Activated T-helper 1 cell treated with Interleukin-2 at 50 U/mL for 16 hours (primary cell): ENCODE data around the gene C6orf89.
"Not testable (repeated sequence)": the region's sequence is repeated elsewhere in the genome, so short reads cannot be mapped to it uniquely, and the experiment has no call there.

Experiments used
- DNase-seq: peaks from one replicate; pipeline ENCODE4 v3.0.0-alpha.2; 2020; ENCODE audit warnings: low read depth

Gene C6orf89

GRCh38 chr6:36888115-36888643, 2.4 kb downstream of the C6orf89 start:
- no peak for DNase-seq

- DNase-seq, result no peak
Observed at GRCh38 chr6:36888654-36889481, 3.1 kb downstream of the C6orf89 start.

DNA sequence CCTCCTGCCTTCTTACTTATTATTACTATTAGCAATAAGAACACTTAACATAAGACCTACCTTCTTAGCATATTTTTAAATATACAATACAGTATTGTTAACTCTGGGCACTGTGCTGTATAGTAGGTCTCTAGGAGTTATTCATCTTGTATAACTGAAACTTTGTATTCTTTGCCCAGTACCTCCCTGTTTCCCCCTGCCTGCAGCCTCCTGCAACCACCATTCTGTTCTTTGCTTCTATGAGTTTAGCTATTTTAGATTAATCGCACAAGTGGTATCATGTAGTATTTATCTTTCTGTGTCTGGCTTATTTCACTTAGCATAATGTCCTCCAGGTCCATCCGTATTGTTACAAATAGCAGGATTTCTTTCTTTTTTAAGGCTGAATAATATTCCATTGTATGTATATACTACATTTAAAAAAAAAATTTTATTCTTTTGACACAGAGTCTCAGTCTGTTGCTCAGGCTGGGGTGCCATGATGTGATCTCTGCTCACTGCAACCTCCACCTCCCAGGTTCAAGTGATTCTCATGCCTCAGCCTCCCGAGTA, 4.4 kb downstream of the C6orf89 start:
- DNase-seq, result no peak

- not testable (repeated sequence) for DNase-seq
Observed at GRCh38 chr6:36891153-36891552, 5.4 kb downstream of the C6orf89 start.

GRCh38 chr6:36893976-36894932, 8.5 kb downstream of the C6orf89 start:
- DNase-seq, result no peak

DNA sequence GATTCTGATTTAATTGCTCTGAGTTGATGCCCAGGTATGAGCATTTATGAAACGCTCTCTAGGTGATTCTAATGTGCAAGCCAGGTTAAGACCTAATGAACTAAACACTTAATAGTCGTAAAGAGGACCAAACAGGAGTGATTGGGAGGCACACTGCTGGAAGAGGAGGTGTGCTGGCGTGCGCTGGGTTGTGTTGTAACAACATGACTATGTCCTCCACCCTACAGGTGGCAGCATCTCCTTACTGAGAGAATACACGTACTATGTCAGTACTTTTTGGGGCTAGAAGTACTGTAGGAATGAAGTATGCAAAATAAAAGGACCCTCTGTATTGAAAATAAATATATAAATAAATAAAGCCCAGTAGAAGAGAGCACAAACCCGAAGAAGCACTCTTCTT, 11.9 kb downstream of the C6orf89 start:
- DNase-seq, result no peak

DNA sequence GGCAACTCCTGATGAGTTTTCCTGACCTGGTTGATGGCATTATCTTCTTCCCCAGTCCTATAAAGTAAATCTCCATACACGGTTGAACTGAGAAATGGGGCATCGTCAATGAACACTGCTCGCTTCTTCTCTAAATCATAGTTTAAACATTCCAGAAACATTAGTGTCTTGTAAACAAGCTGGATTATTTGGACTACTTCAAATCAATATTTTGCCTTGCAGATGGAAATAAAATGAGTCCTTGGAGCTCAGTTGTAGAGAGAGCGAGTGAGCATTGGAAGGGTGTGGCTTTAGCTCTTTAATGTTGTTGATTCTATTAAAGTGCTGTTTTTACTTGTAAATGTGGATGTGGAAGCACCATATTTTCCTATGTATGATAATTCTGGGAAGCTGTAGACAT, 18.4 kb downstream of the C6orf89 start:
- no peak for DNase-seq

GRCh38 chr6:36904851-36905393, 19.2 kb downstream of the C6orf89 start:
- DNase-seq, result no peak

DNA sequence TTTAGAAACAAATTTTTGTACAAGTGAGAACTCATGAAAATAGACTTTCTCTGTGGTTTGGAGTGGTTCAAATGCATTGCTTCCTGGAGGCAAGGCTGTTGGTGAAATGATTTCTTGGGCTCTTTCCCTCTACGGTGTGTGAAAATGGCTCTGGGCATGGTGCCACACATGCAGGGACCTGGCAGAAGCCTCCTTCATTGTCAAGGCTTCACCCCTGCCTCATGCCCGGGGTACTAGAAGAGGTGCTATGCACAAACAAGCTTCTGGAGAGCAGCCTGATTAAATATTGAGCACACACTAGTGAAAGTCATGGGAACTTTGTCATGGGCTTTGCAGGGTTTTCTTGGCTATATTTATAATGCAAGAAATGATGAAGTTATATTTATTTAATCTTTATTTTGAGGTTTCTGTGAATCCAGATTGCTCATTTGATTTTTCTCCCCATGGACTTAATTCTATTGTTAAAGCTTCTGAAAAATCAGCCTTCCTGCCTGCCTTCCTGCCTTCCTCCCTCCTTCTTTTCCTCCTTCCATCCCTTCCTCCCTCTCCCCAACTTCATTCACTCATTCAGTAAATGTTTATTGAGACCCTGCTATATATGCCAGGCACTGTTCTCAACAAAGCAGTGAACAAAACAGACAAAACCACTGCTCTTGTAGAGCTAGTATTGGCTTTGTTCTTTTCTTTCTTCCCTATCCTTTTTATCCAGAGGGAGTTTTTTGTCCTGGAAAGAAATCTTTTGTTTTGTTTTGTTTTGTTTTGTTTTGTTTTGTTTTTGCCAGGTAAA, 21.0 kb downstream of the C6orf89 start:
- DNase-seq, result no peak

- no peak for DNase-seq
Observed at GRCh38 chr6:36907781-36908180, 22.0 kb downstream of the C6orf89 start.

DNA sequence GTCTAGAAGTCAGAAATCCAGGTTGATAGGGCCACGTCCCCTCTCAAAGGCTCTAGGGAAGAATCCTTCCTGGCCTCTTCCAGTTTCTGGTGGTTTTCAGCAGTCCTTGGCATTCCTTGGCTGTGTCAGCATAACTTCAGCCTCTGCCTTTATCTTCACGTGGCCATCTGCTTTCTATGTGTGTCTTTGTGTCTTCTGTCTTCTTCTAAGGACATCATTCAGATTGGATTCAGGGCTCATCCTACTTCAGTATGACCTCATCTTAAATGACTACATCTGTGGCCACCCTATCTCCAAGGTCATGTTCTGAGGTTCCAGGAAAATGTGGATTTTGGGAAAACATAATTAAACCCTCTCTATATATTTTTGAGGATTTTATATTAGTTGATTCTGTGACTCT, 23.0 kb downstream of the C6orf89 start:
- no peak for DNase-seq

- DNase-seq, result peak; percentile 14
Observed at GRCh38 chr6:36912030-36912454, 26.3 kb downstream of the C6orf89 start.

DNA sequence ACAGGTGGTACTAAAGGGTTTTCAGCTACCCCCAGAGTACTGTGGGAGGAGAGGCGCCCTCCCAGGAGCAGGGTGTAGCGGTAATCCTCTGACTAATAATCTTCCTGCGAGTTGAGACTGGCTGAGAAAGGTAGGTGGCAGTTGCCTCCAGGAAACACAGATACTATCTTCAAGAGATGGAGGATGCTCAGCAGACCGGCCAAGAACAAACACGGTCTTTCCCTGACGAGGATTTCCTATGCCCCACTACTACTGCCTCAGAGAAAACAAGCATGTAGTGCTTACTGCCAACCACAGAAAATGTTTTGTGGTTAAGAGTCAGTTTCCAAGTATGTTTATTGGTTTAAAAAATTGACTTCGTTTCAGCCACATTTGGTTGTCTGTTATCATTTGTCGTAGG, 26.8 kb downstream of the C6orf89 start:
- DNase-seq, result peak; percentile 42

GRCh38 chr6:36913082-36913481, 27.3 kb downstream of the C6orf89 start:
- DNase-seq, result no peak

DNA sequence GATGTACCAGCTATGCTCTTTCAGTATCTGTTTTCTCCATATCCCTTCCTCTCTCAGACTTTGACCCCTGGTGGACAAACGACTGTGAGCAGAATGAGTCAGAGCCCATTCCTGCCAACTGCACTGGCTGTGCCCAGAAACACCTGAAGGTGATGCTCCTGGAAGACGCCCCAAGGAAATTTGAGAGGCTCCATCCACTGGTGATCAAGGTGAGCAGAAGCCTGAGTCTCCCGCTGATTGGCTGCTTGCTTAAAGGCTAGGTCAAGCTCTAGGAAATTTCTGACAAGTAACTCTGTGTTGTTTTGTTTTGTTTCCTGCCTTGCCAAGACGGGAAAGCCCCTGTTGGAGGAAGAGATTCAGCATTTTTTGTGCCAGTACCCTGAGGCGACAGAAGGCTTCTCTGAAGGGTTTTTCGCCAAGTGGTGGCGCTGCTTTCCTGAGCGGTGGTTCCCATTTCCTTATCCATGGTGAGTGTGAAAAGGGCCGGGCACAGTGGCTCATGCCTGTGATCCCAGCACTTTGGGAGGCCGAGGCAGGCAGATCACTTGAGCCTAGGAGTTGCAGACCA, 28.6 kb downstream of the C6orf89 start:
- no peak for DNase-seq

DNA sequence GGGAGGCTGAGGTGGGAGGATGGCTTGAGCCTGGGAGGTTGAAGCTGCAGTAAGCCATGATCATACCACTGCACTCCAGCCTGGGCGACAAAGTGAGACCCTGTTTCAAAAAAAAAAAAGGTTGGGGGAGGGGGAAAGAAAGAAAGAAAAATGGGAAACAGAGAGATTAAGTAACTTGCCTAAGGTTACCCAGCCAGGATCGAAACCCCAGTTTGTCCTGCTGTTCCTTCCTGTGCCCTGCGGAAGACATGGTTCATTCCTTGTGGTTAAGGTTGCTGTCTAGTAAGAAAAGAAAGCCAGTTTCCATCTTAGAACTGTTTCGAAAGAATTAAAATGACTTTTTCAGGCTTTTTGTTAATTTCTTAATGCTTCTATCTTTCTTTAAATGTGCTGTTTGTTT, 29.8 kb downstream of the C6orf89 start:
- no peak for DNase-seq

DNA sequence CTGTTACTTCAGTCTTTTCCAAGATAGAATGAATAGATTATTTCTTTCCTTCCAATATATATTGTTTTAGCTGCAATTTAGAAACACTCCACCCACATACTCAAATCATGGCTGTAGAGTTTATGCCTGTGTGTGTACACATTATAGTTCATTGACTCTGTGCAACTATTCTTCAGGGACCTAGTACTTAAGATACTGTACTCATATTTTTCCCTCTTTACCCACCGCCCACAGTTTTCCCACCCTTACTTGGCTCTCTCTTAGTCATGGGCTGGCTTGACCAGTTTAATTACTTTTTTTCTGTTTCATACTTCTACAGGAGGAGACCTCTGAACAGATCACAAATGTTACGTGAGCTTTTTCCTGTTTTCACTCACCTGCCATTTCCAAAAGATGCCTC, 30.4 kb downstream of the C6orf89 start:
- DNase-seq, result no peak

DNA sequence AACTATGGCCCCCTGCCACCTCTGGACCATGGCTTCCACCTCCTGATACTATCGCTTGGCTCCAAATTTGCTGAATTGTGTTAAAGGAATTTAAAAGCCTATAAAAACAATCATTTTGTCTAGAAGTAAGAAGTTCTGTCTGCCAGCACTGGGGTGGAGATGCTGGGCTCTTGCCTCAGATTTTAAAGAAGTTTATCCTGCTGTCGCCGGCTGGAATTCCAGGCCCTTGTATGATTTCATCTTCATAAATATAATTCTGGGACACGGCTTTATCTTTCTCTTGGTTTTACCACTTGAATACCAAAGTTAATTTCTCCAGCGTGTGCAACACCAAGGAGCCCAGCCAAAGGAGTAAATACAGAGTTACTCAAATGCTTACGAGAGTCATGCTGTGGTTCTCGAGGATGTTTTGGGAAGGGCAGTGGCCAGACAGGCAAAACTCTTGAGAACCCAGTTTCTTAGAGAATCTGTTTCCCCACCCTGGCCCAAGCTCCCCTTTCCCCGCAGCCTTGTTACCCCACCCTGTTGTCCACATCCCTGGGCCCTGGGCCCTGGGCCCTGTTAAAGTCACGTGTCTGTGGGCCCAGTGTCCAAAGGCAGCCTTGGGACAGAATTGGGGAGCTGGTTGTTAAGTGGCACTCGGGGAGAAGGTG, 31.9 kb downstream of the C6orf89 start:
- no peak for DNase-seq

- no peak for DNase-seq
Observed at GRCh38 chr6:36920049-36920448, 34.3 kb downstream of the C6orf89 start.

GRCh38 chr6:36920546-36920945, 34.8 kb downstream of the C6orf89 start:
- no peak for DNase-seq
